GM23338 (cell line): ENCODE data around the gene CSNK2B. TPM values are rescaled to one million over a fixed set of nuclear protein-coding genes. Genes with fewer than 3 reads are reported as not detected.

ENCODE experiments used
- ATAC-seq: fragments of 200-7000 bp; cut with Tn5 transposase; 3 replicates; pipeline ENCODE4 v1.9.1; 2020
- DNase-seq: peaks from one replicate; pipeline ENCODE4 v3.0.0-alpha.2; 2015; ENCODE audit warnings: low spot score
- H2AFZ ChIP-seq: fragments of 200-600 bp; sonication (generic); 2 replicates; pipeline ENCODE4 v1.8.0; 2016; ENCODE audit warnings: antibody characterized with exemption, mild to moderate bottlenecking, moderate library complexity
- H3F3A ChIP-seq: fragments of 200-600 bp; sonication (generic); replicated peaks from 2 replicates; pipeline ENCODE4 v1.8.0; 2017; ENCODE audit warnings: antibody characterized with exemption, mixed run types, low read depth
- H3K27ac ChIP-seq: fragments of 200-600 bp; sonication (generic); 2 replicates; pipeline ENCODE4 v1.6.1; 2016; ENCODE audit warnings: low read depth
- H3K27me3 ChIP-seq: fragments of 200-600 bp; sonication (generic); 2 replicates; pipeline ENCODE4 v1.8.0; 2016; ENCODE audit warnings: mild to moderate bottlenecking, mixed run types, moderate library complexity; ENCODE audit not compliant: insufficient read depth
- H3K36me3 ChIP-seq: fragments of 200-600 bp; sonication (generic); 2 replicates; pipeline ENCODE4 v1.8.0; 2016; ENCODE audit warnings: mild to moderate bottlenecking; ENCODE audit not compliant: insufficient read depth
- H3K4me1 ChIP-seq: fragments of 200-600 bp; sonication (generic); 2 replicates; pipeline ENCODE4 v1.8.0; 2016; ENCODE audit warnings: mild to moderate bottlenecking, moderate library complexity; ENCODE audit not compliant: insufficient read depth
- H3K4me2 ChIP-seq: fragments of 200-600 bp; sonication (generic); 2 replicates; pipeline ENCODE4 v1.7.1; 2017; ENCODE audit warnings: mixed run types
- H3K4me3 ChIP-seq: fragments of 200-600 bp; sonication (generic); 2 replicates; pipeline ENCODE4 v1.6.1; 2016; ENCODE audit warnings: mixed run types
- H3K79me2 ChIP-seq: fragments of 200-600 bp; sonication (generic); replicated peaks from 2 replicates; pipeline ENCODE4 v1.8.0; 2017; ENCODE audit warnings: mild to moderate bottlenecking; ENCODE audit not compliant: insufficient read depth
- H3K9me2 ChIP-seq: fragments of 200-600 bp; sonication (generic); 2 replicates; pipeline ENCODE4 v1.8.0; 2017; ENCODE audit not compliant: insufficient read depth
- H4K20me1 ChIP-seq: fragments of 200-600 bp; sonication (generic); replicated peaks from 2 replicates; pipeline ENCODE4 v1.8.0; 2017; ENCODE audit warnings: mild to moderate bottlenecking; ENCODE audit not compliant: insufficient read depth
- H3K27ac Mint-ChIP-seq: 2 replicates; pipeline ENCODE4 v1.8.0; 2020; ENCODE audit warnings: inconsistent platforms, mild to moderate bottlenecking, moderate library complexity, mixed read lengths
- H3K27me3 Mint-ChIP-seq: 3 replicates; pipeline ENCODE4 v1.8.0; 2022; ENCODE audit warnings: low read depth, mild to moderate bottlenecking, moderate library complexity, mixed read lengths, inconsistent platforms; ENCODE audit not compliant: insufficient read depth, poor library complexity
- H3K36me3 Mint-ChIP-seq: 3 replicates; pipeline ENCODE4 v1.8.0; 2021; ENCODE audit warnings: low read depth, mild to moderate bottlenecking, inconsistent platforms, moderate library complexity, mixed read lengths
- H3K4me1 Mint-ChIP-seq: 3 replicates; pipeline ENCODE4 v1.8.0; 2020; ENCODE audit warnings: mild to moderate bottlenecking, inconsistent platforms, mixed read lengths
- H3K4me3 Mint-ChIP-seq: 3 replicates; pipeline ENCODE4 v1.8.0; 2021; ENCODE audit warnings: moderate library complexity, mild to moderate bottlenecking, inconsistent platforms, mixed read lengths
- H3K9me3 Mint-ChIP-seq: 3 replicates; pipeline ENCODE4 v1.8.0; 2020; ENCODE audit warnings: moderate library complexity, mild to moderate bottlenecking, inconsistent platforms, mixed read lengths
- CREB1 ChIP-seq: fragments of 250-450 bp; sonication (Bioruptor Pico); IDR thresholded peaks from 2 replicates; pipeline ENCODE4 v1.5.0; 2020; ENCODE audit warnings: low read depth, mild to moderate bottlenecking, moderate library complexity
- JUNB ChIP-seq: IDR thresholded peaks from one replicate; pipeline ENCODE4 v1.6.1; 2016; ENCODE audit warnings: antibody characterized with exemption; ENCODE audit not compliant: unreplicated experiment
- NANOG ChIP-seq: IDR thresholded peaks from 2 replicates; pipeline ENCODE4 v1.6.1; 2016; ENCODE audit warnings: antibody characterized with exemption, borderline replicate concordance
- REST ChIP-seq: IDR thresholded peaks from one replicate; pipeline ENCODE4 v1.6.1; 2018; ENCODE audit warnings: antibody characterized with exemption; ENCODE audit not compliant: unreplicated experiment
- ZNF331 ChIP-seq: fragments of 250-450 bp; sonication (Bioruptor Pico); IDR thresholded peaks from 2 replicates; pipeline ENCODE4 v1.5.0; 2020; ENCODE audit warnings: low read depth, mild to moderate bottlenecking, moderate library complexity
- polyA plus RNA-seq: library from polyadenylated mRNA; unstranded; fragments of >200 nt; fragmentation: Nextera tagmentation; extraction: Ambion mirVana; gene quantifications from 2 replicates; pipeline ENCODE4 v1.2.1, GENCODE V29; 2016
- total RNA-seq: library from RNA; depleted of rRNA; stranded (reverse); fragments of >200 nt; shearing (Covaris generic); gene quantifications from 2 replicates; pipeline ENCODE4 v1.2.3, GENCODE V29; 2014
- TF ChIP-seq, protein P1 (sequence below): IDR thresholded peaks from 2 replicates; pipeline ENCODE4 v1.6.1; 2016; ENCODE audit warnings: antibody characterized with exemption

Gene CSNK2B
- total and polyA plus RNA-seq, 2 experiments from 2014 or later = 260 to 271 TPM

- Mint-ChIP-seq H3K4me1 (peaks cover 50% of the 10 kb centered on the region), H3K27ac (peak overlapping the region; percentile 95), H3K9me3 (no peaks in the 10 kb centered on the region), H3K4me3 (peak overlapping the region; percentile 90), H3K27me3 (peaks cover 19% of the 10 kb centered on the region), H3K36me3 (peaks cover 47% of the 10 kb centered on the region)
- H3K4me1 ChIP-seq = peaks cover 23% of the 10 kb centered on the region
- no peaks in the 10 kb centered on the region; the same call in 1 of the 2 replicates for H4K20me1 ChIP-seq
- peaks cover 41% of the 10 kb centered on the region for H3K79me2 ChIP-seq
- H3F3A ChIP-seq = peaks cover 21% of the 10 kb centered on the region; the same call in 1 of the 2 replicates
- H3K4me2 ChIP-seq = peak overlapping the region; percentile 98
- H2AFZ ChIP-seq = peak overlapping the region; percentile 83
- no peaks in the 10 kb centered on the region for H3K27me3 ChIP-seq
- peak; percentile 19 for ATAC-seq
- H3K27ac ChIP-seq = peak overlapping the region; percentile 95
- TF ChIP-seq REST (peak; percentile 65), ZNF331 (CRISPR knock-in tag) (no peak)
- peak; percentile 46 for DNase-seq
- H3K4me3 ChIP-seq = peak overlapping the region; percentile 96
- H3K9me2 ChIP-seq = no peaks in the 10 kb centered on the region
- peaks cover 12% of the 10 kb centered on the region; the same call in 1 of the 2 replicates for H3K36me3 ChIP-seq
Observed at GRCh38 chr6:31659649-31660380, 6.1 kb upstream of the CSNK2B start.

DNA sequence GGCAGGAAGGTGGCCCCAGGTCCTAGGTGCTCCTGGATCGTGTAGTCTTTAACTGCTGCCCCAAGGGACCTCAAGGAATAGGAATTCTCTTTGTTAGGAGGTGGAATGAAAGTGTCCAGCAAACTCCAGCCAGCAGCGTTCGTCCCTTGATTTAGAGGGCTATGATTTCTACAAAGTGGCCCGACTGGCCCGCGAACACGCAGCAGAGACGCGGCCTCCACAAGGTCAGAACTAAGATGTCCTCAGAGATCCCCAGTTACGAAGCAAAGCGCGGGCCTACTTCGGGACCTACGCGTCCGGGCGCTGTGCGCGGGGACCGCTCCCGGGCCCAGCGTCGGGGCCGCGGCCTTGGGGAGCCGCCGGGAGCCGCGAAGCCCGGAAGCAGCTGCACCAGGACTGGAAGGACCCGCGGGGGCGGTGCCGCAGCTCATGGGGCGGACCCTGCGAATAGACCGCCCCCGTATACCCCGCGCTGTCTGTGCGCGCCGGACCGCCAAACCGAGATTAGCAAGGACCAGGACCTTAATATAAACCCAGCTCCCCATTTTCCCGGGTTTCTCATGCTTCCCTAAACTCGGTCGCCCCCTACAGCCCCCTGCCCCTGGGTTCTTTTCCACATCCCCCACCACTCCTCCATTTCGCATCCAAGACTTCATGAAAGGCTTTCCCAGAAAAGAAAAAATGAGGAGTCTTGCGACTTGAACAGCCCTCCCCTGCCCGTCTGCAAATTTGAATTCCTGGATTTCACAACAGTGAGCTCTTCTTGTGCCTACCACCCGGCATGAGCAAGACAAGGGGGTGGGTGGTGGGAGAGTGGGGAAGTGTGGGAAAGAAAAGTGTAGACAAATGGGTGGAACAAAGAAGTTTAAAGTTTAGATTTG, 5.3 kb upstream of the CSNK2B start, which contains the start of gene C6orf47:
TSS of gene C6orf47 (minus strand) at position 398 of the 881 bp plus-strand sequence. CDS start 831 bp downstream, outside the sequence.
- peaks cover 41% of the 10 kb centered on the region for H3K79me2 ChIP-seq
- peak within 1 kb of the TSS; percentile 95 for H3K27ac Mint-ChIP-seq
- no peaks in the 10 kb centered on the region; the same call in 1 of the 2 replicates for H4K20me1 ChIP-seq
- TF ChIP-seq REST = no peak
- TF ChIP-seq CREB1 (CRISPR knock-in tag) = 0 out of 2 replicates have a peak, but pooled peaks have one; percentile 24
- TF ChIP-seq NANOG = no peak
- TF ChIP-seq, protein P1, sequence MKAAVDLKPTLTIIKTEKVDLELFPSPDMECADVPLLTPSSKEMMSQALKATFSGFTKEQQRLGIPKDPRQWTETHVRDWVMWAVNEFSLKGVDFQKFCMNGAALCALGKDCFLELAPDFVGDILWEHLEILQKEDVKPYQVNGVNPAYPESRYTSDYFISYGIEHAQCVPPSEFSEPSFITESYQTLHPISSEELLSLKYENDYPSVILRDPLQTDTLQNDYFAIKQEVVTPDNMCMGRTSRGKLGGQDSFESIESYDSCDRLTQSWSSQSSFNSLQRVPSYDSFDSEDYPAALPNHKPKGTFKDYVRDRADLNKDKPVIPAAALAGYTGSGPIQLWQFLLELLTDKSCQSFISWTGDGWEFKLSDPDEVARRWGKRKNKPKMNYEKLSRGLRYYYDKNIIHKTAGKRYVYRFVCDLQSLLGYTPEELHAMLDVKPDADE = no peak
- TF ChIP-seq JUNB = no peak

More for the DNA sequence above, 5.3 kb upstream of the CSNK2B start, which contains the start of gene C6orf47:
- H3K36me3 ChIP-seq = peaks cover 12% of the 10 kb centered on the region; the same call in 1 of the 2 replicates
- peak within 1 kb of the TSS; percentile 96 for H3K4me3 ChIP-seq
- H3K27me3 ChIP-seq = no peaks in the 10 kb centered on the region
- H2AFZ ChIP-seq = peak within 1 kb of the TSS; percentile 83
- DNase-seq (peak; percentile 95), ATAC-seq (peak; percentile 85)
- Mint-ChIP-seq H3K9me3 (no peaks in the 10 kb centered on the region), H3K4me1 (peaks cover 49% of the 10 kb centered on the region), H3K4me3 (peak within 1 kb of the TSS; percentile 90), H3K27me3 (peaks cover 19% of the 10 kb centered on the region), H3K36me3 (peaks cover 46% of the 10 kb centered on the region)
- peak within 1 kb of the TSS; percentile 98 for H3K4me2 ChIP-seq
- H3K9me2 ChIP-seq = no peaks in the 10 kb centered on the region
- peaks cover 21% of the 10 kb centered on the region; the same call in 1 of the 2 replicates for H3F3A ChIP-seq
- peaks cover 23% of the 10 kb centered on the region for H3K4me1 ChIP-seq
- H3K27ac ChIP-seq = peak within 1 kb of the TSS; percentile 95
